HG02870 (cell line): ENCODE measurements around the gene MPPED1.

Experiments
- ATAC-seq: cut with Tn5 transposase; IDR thresholded peaks from one replicate; pipeline ENCODE4 v1.9.1; 2021; ENCODE audit warnings: mild to moderate bottlenecking, moderate library complexity; ENCODE audit not compliant: unreplicated experiment

The MPPED1 gene

DNA sequence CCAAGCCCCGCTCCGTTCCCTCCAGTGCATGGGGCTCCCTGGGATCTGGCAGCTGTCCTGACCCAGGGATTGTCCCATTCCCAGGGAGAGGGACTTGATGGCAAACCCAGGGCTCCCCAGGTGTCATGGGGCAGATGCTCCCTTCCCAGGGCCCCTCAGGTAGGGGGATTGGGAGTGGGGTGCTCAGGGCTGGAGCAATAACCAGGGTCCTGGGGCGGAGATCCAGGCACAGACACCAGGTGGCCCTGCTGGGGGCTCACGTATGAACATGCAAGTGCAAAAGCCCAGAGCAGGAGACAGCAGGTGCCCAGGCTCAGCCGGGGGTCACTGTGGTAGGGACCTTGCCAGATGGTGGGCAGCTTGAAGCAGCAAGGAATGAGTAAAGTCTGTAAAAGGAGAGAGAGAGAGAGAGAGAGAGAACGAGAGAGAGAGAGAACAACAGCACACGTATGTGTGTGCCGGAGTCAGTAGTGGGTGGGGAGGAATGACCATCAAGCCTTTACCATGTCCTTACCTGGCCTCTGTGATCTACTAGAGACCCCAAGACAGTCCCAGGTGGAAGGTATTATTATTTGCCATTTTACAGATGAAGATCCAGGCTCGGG is 19.3 kb upstream of the MPPED1 start:
- ATAC-seq: no peak

DNA sequence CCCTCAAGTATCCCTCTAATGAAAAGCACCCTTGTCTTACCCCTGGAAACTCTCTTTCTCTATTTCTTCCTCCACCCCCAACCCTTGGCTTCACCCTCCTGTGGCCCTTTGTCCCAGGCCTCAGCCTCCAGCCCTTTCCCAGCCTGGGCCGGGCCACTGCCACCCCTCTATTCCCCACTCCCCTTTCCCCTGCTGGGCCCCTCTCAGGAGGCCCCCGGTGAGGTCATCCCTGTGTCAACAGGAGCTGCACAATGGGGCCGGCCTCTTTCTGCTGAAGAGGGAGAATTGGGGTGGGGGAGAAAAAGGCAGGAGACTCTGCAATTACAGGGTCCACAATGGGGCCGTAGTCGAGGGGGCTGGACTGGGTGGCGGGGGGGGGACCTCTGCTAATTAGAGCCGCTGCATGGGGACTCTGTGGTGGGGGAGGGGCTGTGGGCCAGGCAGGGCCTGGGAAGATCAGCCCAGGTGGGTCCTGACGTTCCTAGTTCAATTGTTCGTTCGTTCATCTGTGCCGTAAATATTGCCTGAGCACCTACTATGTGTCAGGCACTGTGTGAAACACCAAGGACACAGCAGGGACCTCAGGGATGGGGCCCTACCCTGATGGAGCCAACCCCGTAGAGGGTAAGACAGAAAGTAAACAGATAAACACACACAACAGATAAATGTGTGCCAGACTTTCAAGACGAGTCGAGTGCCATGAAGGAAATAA is 18.5 kb upstream of the MPPED1 start:
- ATAC-seq: no peak

DNA sequence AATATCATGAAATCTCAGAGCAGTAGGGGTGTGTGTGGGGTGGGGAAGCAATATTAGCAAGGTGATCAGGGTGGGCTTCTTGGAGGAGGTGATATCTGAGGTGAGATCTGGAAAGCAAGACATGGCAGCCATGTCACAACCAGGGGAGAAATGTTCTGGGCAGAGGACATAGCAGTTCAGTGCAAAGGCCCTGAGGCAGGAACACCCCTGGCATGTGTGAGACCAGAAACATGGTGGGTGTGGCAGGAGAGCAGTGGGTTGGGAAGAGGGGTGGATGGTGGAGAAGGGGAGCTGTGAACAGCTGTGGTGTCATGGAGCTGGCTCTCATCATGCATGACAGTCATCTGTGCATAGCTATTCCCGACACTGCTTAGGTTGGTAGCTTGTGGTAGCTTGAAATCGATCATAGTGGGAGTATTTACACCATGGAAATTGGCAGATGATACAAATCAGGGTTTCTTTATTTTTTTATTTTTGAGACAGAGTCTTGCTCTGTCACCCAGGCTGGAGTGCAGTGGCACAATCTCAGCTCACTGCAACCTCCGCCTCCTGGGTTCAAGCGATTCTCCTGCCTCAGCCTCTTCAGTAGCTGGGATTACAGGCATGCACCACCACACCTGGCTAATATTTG is 17.9 kb upstream of the MPPED1 start:
- ATAC-seq: no peak

DNA sequence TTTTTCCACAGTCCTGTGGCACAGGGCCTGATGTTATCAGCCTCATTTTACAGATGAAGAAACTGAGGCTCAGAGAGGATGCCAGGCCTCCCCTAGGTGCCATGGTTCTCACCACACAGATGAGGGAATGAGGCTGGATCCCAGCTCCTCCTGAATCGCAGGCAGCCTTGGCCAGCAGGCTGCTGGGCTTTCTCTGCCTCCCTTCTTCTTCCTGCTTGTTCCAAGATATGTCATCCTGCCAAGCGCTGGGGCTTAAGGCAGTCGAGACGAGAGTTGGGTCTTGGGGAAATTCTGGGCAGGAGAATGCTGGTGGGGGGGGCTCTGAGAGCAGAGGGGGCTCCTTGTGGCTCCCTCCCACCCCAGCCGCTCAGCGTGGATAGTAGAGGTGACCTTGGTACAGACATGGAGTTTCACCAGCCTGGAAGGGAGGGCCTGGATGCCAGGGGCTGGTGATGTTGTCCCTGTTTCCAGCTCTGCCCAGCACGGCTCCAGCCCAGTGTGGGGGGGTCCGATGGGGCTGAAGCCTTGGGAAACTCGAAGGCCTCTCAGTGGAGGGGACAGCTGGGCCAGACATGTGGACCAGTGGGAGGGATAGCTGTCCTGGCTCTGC is 16.6 kb upstream of the MPPED1 start:
- ATAC-seq: no peak

DNA sequence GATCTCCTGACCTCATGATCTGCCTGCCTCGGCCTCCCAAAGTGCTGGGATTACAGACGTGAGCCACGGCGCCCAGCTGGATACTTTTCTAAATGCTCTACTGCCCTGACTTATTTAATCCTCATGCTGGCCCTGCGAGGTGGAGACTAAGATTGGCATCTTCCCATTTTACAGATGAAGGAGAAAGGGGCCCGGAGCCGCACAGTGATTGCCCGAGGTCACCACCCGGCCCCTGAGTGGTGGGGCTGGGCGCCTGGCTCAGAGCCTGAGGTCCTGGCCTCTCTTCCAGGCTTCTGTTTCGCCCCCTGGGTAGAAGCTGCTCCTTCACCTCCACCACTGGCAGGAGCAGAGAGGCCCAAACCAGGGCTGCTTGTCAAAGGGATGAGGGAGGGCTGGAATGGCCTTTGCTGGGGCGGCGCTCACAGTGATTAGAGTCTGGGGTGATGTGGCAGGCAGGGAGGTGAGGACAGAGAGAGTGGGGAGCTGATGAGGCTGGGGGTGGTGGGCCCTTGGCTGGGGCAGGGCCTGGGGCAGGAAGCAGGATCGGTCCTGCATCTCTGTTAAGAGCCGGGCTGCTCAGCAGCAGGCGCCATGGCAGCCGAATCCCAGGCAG is 15.4 kb upstream of the MPPED1 start:
- no peak for ATAC-seq

DNA sequence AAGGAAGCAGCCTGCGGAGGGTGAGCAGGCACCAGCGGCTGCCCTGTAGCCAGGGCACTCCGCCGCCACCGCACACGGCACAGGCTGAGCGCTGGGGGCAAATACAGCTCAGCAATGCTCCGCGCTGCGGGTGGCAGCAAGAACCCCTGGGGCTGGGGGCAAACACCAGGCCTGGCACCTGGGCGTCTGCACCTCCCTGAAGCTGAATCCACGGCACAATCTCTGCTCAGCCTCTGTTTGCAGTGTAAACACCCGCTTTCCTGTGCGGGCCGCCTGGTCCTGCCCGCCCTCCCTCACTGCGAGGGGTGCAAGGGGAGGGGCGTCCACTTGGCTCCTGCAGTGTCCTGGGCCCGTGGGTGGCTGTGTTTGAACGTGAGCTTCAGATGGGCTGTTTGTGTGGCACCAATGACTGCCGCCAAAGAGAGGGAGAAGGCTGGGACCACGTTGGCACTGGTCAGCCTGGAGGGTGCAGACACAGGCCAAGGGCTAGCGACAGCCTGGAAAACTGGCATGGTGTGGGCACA is 14.8 kb upstream of the MPPED1 start:
- ATAC-seq: no peak

DNA sequence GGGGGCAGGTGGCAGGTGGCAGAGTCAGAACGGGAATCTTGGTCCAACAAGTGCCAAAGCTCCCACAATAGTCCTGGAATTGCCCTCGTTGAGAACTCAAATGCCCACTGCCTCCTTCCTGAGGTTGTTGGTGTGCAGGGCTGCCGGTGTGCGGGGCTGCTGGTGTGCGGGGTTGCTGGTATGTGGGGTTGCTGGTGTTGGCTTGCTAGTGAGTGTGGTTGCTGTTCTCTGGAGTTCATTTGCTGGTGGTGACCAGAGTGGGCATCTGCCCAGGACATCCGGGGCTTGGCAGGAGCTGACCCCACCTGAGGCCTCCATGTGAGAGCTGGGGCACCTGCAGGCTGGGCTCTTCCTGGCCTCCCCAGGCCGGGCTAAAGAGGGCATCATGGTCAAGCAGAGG is 14.0 kb upstream of the MPPED1 start:
- ATAC-seq: no peak

DNA sequence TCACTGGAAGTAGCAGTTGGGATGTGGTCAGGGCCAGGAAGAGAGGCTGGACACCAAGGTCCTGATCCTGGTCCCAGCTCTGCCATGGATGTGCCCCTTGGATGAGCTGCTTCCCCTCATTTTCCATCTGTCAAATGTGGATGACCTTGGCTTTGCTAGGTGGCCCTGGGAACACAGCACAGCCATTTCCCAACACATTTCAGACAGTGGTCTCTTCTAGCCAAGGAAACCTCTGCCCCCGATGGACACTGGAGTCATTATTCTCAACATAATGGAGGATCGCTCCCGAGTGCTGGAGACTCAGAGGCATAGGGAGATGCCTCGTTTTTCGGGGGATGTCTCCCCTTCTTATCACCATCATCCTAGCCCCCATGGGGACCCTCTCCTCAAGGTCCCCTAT is 13.6 kb upstream of the MPPED1 start:
- no peak for ATAC-seq

DNA sequence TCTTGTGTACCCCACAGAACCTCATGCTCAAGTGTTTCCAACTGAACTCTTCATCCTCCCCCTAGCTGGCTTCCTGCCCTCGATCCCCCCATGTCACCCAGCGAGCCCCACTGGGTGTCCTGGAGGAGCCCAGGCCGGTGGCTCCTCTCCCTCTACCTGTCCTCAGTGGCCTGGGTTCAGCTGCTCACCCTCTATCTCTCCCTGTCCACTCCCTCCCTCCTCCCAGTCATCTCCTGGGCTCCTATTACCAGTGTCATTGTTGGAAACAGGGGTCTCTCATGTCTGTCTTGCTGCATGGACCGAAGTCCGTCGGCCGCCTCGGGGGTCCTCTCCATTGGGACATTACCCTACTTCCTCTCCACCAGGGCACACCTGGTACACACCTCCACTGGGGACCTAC is 12.9 kb upstream of the MPPED1 start:
- no peak for ATAC-seq

DNA sequence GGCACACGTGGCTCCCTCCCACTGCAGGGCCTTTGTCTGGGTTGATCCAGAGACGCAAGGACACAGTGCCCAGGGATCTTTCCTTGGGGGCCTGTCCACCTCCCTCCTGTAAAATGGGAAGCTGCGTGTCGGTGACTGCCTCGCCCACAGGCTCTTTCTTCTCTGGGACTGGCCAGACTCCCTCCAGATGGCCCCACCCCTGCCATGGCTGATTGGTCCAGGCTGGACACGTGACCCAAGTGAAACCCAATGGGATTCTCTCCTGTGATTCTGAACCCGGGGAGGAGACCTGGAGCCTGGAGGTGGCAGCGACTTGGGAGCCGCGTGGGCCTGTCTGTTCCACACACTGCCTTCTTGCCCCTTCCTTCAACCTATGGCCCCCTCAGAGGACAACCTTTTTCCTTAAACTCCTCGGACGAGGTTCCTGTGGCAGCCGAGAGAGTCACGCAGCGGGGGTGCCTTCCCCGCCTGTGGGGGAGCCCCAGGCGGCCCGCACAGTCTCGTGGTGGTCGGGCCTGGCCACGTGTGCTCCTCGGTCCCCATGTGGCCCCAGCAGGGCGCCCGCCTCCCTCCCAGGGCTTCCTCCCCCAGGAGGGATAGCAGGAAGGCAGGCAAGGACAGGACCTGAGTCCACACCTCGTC is 12.4 kb upstream of the MPPED1 start:
- no peak for ATAC-seq

DNA sequence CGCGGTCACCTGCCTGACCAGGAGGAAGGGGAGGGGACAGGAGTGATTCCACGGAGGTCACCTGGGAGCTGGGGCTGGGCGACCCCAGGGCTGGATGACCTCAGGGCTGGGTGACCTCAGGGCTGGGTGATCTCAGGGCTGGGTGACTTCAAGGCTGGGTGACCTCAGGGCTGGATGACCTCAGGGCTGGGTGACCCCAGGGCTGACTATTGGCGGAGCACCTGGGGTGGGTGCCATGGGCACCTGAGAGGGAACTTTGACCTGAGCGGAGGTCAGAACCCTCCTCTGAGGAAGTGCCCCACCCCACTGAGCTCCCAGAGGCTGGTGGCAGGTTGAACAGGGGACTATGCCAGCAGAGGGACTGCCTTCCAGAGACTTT is 11.8 kb upstream of the MPPED1 start:
- ATAC-seq: no peak

DNA sequence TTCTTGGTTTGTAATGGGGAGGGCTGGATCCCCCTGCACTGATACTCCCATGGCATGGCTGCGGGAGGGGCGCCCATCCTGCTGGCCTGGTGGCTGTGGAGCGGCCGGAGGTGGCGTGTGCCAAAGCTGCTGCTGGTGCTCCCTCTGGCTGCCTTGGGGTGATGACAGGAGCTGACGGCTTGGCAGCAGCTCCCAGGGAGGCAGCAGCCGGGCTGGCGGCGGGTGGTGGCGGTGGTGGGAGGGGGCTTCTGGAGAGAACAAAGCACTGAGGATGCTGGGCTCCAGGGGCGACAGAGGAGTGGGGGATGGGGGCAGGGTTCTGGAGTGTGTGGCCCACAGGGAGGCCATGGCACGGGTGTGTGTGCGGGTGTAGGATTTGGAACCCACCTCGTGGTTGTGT is 11.4 kb upstream of the MPPED1 start:
- ATAC-seq: no peak

DNA sequence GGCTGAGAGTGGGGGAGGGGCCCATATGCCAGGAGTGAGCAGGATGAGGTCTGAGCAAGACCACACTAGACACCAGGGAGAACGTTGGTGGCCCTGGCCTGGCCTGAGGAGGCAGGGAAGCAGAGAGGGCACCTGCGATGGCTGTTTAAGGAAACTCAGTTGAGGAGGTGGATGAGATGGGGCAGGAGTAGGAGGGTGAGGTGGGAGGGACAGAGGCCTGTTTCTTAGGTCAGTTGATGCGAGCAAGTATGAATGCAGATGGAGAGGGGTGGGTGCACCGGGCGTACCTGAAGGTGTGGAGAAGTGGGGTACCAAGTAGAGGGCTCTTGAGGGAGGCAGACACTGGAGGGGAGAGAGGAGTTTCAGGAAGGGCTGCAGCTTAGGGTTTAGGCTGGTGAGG is 10.6 kb upstream of the MPPED1 start:
- ATAC-seq: no peak

DNA sequence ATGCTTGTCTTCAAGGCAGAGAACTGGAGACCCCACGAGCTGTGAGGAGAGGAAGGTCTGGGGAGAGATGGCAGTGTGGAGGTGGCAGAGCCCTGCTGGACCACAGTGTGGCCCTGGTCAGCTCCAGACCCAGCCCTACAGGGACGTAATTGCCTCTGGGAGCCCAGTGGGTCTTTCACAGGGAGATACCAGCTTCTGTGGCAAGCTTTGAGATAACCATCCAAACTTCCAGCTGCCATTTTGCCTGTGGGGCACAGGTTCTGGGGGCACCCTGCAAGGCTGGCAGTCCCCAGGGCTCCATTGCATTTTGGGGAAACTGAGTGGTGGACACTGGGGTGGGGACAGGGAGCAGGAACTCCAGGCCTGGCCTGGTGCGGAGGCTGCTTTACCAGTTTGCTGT is 10.2 kb upstream of the MPPED1 start:
- no peak for ATAC-seq

DNA sequence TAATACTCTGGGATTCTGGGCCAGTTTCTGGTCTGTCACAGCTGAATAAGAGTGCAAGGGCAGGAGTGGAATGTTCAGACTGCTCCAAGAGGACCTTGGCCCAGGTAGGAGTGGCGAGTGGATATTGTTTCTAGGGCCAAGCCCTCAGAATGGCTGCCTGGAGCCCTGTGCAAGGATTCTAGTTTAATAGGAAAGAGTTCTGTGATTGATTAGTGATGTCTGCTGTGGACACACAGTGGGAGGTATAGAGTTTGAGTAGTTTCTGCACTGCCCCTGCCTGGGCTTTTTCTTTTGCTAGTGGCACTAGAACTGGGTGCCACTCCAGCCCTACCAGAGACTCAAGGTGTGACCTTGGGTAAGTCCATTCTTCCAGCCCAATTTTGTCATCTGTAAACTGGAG is 9.7 kb upstream of the MPPED1 start:
- no peak for ATAC-seq

DNA sequence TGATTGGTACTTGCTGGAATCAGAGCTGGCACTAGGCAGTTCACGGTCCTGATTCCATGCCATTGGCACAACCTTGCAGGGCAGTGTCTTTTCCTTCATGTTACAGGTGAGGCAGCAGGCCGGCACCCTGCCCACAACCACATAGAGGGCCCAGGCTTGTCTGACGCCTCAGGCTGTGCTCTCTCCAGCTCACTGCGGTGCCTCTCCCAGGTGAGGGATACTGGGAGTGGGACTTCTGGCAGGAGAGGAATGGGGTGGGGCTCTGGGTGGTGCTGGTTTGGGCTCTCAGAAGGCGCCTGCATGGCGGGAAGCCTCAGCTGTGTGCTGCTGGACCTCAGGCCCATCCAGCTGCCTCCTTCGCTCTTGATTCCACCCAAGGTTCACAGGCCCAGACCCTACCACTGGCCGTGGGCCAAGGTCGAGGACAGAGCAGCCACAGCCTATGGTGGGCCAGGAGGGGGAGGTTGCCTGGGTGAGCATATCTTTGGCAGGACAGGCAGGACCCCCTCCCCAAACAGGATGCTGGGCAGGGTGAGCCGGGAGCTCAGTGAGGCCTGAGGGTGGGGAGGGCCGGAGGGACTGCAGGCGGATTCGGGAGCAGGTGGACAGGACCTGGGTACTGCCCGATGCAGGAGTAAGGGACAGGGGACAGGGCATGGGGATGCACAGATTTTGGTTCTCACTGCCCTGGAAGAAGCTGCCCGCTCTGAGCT is 7.0 kb upstream of the MPPED1 start:
- ATAC-seq: no peak

DNA sequence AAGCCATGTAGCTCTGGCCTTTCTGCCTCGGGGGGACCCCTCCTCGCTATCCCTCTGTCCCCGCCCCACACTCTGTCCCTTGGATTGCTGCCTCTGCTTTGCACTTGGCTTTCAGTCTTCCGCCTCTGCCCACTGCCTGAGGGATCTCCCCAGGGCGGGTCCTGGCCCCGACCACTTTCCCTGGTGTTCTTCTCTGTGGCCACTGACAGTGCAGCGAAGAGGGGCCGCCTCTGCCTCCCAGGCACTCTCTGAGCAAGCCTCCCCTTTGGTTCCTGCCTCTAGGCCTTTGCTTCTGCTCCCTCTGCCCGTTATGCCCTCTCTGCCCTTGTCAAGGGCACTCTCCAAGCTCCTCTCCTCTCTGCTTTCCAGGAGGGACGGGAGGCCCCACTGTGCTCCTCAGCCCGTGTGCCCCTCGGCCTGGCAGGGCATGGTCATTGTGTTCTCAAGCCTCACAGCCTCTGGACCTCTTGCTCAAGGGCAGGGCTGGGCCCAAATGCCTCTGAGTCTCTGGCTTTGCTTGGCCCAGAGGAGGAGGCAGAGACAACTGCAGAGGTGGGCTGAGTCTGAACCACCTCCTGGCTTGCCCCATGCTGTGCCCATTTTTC is 5.5 kb upstream of the MPPED1 start:
- no peak for ATAC-seq

DNA sequence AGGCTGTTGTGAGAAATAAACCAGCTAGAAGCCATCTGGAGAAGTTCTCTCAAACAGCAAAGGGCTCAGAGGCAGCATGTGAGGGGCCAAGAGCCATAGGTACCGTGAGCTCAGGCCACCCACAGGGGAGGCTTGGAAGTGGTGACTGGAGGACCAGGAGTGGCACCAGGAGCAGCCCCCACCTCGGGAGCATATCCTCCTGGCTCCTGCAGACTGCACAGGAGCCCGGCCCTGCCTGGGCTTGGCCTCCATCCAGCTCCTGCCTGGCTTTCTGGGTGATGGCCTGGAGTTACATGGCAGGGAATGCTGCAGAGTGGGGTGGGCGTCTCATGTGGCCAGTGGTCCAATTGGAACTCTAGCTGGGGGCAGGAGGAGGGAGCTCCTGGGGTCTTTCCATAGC is 4.2 kb upstream of the MPPED1 start:
- ATAC-seq: no peak

DNA sequence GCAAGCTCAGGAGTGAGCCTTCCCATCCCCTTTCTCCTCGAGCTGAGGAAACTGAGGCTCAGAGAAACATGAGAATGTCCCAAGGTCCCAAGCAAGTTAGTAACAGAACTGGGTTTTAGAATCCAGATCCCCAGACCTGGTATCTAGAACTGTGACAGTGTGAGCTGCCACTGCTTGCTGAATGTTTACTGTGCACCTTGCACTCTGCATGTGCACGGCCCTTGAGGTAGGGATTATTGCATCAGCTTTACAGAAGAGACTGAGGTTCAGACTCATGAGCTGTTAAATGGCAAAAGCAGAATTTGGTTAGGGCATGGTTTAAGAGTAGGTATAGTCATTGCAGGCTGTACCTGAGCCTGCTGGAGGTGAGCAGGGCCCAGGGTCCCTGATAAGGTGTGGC is 3.8 kb upstream of the MPPED1 start:
- ATAC-seq: no peak

DNA sequence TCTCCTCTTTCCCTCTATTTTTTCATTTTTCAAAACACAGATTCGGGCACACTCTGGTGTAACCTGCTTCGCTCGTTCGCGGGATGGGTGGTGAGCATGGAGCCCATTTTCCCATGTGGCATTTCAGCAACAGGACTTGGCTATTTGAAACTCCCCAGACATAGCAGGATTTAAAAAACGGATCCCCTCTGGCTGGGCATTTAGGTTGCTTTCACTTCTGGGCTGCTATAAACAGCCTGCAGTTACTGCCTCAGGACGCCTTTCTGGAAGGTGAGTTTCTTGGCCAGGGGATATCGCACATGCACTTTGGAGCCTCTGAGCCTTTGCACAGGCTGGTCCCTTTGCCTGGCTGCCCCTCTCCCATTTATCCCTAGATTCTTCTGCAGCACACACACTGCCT is 2.8 kb upstream of the MPPED1 start:
- ATAC-seq: no peak
